ENCODE measurements around the gene FOXO1.
A peak's percentile ranks its signal among the peaks of the same experiment; 100 is the strongest.

GRCh38 chr13:40564342-40565001 is 102.0 kb downstream of the FOXO1 start:
- TF ChIP-seq ZFX (CRISPR knock-in tag; IDR thresholded peaks at IDR 0.05; ENCODE audit: low read depth) (0 out of 2 replicates have a peak, but pooled peaks have one; percentile 5), MAX (IDR thresholded peaks at IDR 0.05) (peak; percentile 73), MEIS2 (CRISPR knock-in tag; IDR thresholded peaks at IDR 0.05) (peak; percentile 100), CTCF (CRISPR knock-in tag; IDR thresholded peaks at IDR 0.05) (peak; percentile 57), ZNF792 (CRISPR knock-in tag; IDR thresholded peaks at IDR 0.05) (no peak), ZSCAN5A (CRISPR knock-in tag; IDR thresholded peaks at IDR 0.05; ENCODE audit: borderline replicate concordance) (no peak), HOXA3 (CRISPR knock-in tag; IDR thresholded peaks at IDR 0.05) (peak; percentile 76)
